NCI-H345 (cell line): ENCODE data around the gene GDPD4.

Experiments
- DNase-seq: peaks from one replicate; lab custom pipeline; 2025; lab: John Stamatoyannopoulos, UW

GDPD4 gene

DNA sequence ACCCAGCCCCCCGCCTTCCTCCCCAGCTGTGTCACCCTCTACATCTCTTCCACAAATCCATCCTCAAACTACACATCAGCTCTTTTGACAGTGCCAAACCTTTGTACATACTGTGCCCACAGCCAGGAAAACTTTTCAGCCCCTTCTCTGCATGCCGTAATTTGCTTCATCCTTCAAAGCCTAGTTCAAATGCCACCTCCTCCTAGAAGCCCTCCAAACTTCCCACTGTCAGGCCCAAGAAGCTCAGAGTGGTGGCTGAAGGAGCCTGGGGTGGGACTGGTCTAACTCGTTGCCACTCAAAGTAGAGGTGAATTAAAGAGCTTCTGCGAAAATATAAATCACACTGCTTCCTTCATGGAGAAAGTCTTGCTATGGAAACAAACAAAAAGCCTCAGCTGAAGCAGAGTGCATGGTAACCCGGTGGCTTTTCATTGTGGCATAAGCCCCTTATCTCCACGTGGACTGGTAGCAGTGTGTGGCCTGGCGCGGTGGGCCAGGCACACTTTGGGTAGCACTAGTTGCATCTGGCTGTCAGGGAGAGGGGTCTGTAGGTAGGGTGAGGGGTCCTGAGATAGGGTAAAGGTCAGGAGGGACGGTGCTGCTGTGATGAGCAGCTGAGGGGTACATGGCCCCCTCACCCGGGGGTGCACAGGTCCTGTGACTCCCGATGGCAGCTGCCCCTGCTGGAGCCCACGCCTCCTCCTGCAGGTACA lies 96.6 kb downstream of the GDPD4 start:
- DNase-seq: no peak

- no peak for DNase-seq
These were observed 97.4 kb downstream of the GDPD4 start for GRCh38 chr11:77203901-77204753.

GRCh38 chr11:77202941-77203900 lies 98.3 kb downstream of the GDPD4 start:
- no peak for DNase-seq

DNA sequence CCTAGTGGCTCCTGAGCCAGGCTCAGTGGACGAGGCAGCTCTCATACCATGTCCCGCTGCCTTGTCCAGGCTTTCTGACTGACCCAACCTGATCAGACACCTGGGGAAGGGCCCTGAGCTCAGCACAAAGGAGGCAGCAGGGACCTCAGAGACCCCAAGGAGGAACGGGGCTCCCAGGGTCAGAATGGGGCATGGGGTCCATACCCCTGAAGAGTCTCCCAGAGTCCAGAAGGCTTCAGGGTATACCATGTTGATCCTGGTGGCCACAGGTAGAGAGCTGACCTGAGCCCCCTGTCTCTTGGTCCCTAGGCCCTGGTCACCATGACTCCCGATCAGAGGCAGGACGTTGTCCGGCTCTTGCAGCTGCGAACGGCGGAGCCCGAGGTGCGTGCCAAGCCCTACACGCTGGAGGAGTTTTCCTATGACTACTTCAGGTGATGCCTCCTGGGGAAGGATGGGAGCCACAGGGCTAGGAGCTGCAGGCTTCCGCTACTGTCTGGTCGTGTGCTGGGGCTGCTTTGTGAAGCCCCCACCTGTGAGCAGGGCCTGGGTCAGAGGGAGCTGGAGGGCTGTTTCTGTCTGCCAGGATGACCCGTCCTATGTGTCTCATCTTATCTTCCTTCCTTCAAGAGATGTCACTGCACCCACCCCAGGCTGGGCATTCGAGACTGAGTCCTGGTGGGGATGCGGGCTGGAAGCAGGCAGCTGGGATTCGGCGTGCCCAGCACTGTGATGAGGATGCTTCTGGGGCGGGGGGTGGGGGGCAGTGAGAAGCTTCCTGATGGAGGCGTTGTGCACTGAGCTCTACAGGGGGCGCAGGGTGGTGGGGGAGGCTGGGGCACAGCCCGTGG lies 99.3 kb downstream of the GDPD4 start:
- DNase-seq: no peak

- no peak for DNase-seq
These were observed 100.1 kb downstream of the GDPD4 start for GRCh38 chr11:77201370-77201769.

- DNase-seq: no peak
These were observed 100.9 kb downstream of the GDPD4 start for GRCh38 chr11:77200351-77201268.

- DNase-seq: no peak
These were observed 102.2 kb downstream of the GDPD4 start for GRCh38 chr11:77199137-77199745.

DNA sequence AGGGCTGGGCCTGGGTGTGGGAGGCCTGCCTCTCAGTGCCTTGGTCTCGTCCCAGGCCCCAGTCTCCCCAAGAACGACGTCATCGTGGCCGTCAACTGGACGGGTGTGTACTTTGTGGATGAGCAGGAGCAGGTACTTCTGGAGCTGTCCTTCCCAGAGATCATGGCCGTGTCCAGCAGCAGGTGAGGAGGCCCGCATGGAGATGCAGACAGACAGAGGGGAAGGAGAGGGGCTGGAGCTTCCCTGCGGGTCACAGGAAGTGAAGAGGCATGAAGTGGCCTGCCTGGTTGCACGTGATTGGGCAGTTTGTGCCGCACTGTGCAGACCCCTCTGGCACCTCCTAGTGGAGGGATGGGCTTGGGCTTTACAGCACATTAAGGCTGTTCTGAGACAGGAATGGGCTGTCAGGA lies 103.0 kb downstream of the GDPD4 start:
- DNase-seq: no peak

- no peak for DNase-seq
These were observed 103.7 kb downstream of the GDPD4 start for GRCh38 chr11:77197626-77198320.

DNA sequence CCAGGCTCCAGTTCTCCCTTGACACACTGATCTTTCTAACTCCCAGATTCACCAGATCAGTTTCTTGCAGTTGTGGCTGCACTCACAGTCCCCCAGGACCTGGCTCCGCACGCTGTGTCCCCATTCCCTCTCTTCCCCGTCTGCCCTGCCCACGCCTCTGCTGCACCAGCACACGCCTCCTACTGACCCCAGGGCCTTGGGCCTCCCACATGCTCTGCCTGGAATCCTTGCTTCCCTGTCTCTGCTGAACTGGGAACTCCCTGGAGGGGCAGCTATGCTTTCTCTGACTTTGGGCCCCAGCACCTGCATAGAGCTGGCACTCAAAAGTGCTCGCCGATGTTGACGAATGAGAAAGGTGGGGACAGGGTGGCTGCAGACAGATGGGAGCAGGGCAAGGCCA lies 104.5 kb downstream of the GDPD4 start:
- no peak for DNase-seq

GRCh38 chr11:77195071-77195755 lies 106.3 kb downstream of the GDPD4 start:
- DNase-seq: no peak

GRCh38 chr11:77193911-77194830 lies 107.3 kb downstream of the GDPD4 start:
- DNase-seq: no peak

GRCh38 chr11:77193167-77193566 lies 108.3 kb downstream of the GDPD4 start:
- DNase-seq: no peak

DNA sequence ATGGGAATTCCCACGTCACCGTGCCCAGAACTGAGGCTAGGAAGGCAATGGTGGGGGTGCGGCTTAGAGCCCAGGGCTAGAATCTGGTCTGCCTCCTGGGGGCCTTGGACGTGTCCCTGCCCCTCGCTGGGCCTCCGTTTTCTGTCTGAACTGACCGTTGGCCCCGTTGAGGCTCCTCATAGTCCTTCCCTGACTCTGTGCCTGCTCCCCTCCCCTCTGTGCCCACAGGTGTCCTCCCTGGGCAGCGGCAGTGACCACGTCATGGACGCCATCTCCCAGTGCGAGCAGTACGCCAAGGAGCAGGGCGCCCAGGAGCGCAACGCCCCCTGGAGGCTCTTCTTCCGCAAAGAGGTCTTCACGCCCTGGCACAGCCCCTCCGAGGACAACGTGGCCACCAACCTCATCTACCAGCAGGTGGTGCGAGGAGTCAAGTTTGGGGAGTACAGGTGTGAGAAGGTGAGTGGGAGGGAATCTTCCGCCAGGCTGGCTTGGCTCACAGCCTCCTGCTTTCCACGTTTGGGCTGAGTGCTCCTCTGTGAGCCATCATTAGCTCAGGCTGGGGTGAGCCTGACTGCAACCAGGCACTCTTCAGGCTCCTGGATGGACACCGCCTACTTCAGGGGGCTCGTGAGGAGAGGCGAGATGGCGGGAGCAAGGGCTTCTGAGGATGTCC lies 109.5 kb downstream of the GDPD4 start:
- peak; percentile 18 for DNase-seq

GRCh38 chr11:77191429-77191822 lies 110.1 kb downstream of the GDPD4 start:
- DNase-seq: no peak

- no peak for DNase-seq
These were observed 111.0 kb downstream of the GDPD4 start for GRCh38 chr11:77190331-77191075.
